ENCODE data around the gene TGM2. TPM values are rescaled to one million over a fixed set of nuclear protein-coding genes. Genes with fewer than 3 reads are reported as not detected.

TGM2 gene
- polyA plus RNA-seq, 2 of the 4 experiments (the other 2 are of a cell fraction), result 173 to 441 TPM

DNA sequence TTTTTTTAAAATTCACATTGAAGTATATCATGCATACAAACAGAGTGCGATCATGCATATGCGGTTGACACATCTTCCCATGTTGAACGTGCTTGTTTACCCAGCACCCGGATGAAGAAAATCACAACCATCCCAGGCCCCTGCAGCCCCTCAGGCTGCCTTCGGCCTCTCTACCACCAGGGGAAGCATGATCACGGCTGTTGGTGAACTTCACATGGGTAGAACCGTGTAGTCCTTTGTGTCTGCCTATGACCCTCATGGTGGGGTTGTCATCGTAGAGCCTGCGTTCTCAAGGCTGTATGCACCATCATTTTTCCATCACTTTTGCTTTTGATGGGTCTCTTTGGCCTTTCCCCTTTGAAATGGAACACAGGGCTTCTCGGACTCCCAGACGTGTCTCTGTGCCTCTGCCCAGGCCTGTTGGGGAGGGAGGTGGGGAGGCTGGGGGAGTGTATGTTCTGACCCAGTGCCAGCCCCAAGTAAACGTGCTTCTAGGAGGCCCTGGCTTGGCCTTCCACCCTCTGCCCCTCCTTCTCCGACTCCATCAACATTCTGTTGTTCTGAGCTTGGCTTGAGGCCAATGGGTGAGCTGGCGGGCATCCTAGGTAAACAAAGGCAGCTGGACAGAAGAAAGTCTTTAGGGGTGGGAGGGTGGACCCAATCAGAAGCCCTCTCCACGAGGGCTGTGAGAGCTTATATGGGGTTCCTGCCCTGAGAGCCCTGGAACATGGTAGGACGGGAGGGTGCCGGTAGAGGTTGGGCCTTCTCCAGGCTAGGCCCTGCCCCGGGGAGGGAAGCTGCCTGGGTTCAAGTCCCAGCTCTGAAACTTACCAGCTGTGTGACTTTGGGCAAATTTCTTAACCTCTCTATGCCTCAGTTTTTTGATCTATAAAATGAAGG is 39.7 kb downstream of the TGM2 start:
- no peaks in the 10 kb centered on the region for H3K9me3 ChIP-seq
- no peak overlapping the region for H3K4me3 ChIP-seq
- TF ChIP-seq FOXS1 (CRISPR knock-in tag; IDR thresholded peaks at IDR 0.05) (peak; percentile 62; the same call in 1 of the 2 replicates), HEYL (CRISPR knock-in tag; IDR thresholded peaks at IDR 0.05) (no peak)
- peak overlapping the region; percentile 61 to 82 for H3K27ac ChIP-seq
- H3K4me2 ChIP-seq, result peak overlapping the region; percentile 55
- ChIA-PET CTCF (interaction anchor here (0.8 to 7.7 kb wide), 9 partner anchors 11 to 561 kb away, joined by 3 to 57 read pairs (median 4); no protein-coding TSS in a partner anchor), POLR2A (interaction anchor here (1.2 kb wide), 1 partner anchor 18 kb away, joined by 4 read pairs; no protein-coding TSS in a partner anchor)
- 66% methylated on average over 18 of the region's 18 CpGs for WGBS (ENCODE audit: missing lambda C conversion rate)
- no peak for FAIRE-seq
- peak; percentile 2 to 17; a peak in 3 of 6 replicates for ATAC-seq
- peak in 1 of 2 experiments; percentile 63 for DNase-seq (ENCODE audit: low read depth in 1 of 2, low spot score in 1 of 2)
- peaks cover 55% of the 10 kb centered on the region for H3K4me1 ChIP-seq

DNA sequence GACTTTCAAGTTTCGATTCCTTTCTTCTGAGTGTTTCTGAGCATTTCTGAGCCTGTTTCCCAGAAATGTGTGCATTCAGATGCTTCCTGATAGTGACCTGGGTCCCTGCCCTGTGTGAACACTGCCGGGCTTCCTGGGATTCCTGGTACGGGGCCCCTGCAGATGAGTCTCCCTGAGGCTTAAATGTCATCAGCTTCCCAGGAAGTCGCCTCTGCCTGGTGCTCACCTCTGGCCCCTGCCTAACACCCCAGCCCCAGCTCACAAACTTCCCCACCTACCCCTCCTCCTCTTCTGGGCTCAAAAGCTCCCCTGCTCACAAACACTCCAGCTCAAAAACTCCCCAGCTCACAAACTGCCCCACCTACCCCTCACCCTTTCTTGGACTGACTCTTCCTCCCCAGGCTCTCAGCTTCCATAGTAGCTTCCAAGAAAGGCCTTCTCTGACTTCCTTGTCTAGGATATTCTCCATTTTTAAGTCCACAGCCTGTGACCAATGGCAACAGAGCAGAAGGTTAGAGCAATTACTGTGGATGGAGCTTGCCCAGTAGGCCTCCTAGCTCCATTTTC is 42.0 kb downstream of the TGM2 start:
- Histone ChIP-seq H3K4me2 (peak overlapping the region; percentile 67), H3K9me3 (no peaks in the 10 kb centered on the region), H3K4me1 (peaks cover 47% of the 10 kb centered on the region), H3K4me3 (no peak overlapping the region), H3K27ac (peak overlapping the region; percentile 83 to 91)
- FAIRE-seq (no peak), DNase-seq (ENCODE audit: low read depth in 1 of 2, low spot score in 1 of 2) (peak in 1 of 2 experiments; percentile 75), ATAC-seq (peak; percentile 36 to 59; a peak in 4 of 6 replicates)
- TF ChIP-seq JUN (IDR thresholded peaks at IDR 0.05) (peak in 1 of 2 experiments; percentile 43; a peak in 1 of 5 replicates), EP300 (IDR thresholded peaks at IDR 0.05) (peak in 1 of 2 experiments; percentile 68; a peak in 3 of 5 replicates), GATA3 (IDR thresholded peaks at IDR 0.05; ENCODE audit: borderline replicate concordance) (0 out of 2 replicates have a peak, but pooled peaks have one; percentile 16)
- TF ChIP-seq, protein P1, sequence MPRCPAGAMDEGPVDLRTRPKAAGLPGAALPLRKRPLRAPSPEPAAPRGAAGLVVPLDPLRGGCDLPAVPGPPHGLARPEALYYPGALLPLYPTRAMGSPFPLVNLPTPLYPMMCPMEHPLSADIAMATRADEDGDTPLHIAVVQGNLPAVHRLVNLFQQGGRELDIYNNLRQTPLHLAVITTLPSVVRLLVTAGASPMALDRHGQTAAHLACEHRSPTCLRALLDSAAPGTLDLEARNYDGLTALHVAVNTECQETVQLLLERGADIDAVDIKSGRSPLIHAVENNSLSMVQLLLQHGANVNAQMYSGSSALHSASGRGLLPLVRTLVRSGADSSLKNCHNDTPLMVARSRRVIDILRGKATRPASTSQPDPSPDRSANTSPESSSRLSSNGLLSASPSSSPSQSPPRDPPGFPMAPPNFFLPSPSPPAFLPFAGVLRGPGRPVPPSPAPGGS (IDR thresholded peaks at IDR 0.05), result no peak
- WGBS (ENCODE audit: missing lambda C conversion rate), result 12% methylated on average over 4 of the region's 4 CpGs
- ChIA-PET POLR2A (no interaction called here), CTCF (interaction anchor here (1.2 to 2.8 kb wide), 4 partner anchors 13 to 98 kb away, joined by 3 to 13 read pairs (median 8); no protein-coding TSS in a partner anchor)

DNA sequence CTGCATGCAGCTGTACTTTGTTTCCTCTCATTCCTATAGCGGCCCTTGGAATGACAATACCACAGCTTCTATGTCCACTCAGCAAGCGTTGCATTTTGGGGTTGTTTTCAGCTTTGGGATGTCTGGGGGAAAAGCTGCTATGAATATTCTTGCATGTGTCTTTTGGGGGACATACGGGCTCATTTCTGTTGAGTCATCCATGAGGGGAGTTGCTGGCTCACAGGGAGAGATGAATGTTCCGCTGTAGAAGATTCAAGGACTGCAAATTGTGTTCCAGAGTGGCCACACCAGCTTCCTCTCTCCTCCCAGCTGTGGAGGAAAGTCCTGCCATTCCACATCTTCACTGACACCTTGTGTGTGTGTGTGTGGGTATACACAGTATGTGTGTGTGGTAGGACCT is 43.3 kb downstream of the TGM2 start:
- Histone ChIP-seq H3K4me3 (no peak overlapping the region), H3K4me1 (peaks cover 45% of the 10 kb centered on the region), H3K9me3 (no peaks in the 10 kb centered on the region), H3K4me2 (no peak overlapping the region), H3K27ac (peak overlapping the region; percentile 13 to 91; a peak in 4 of 6 replicates)
- FAIRE-seq (no peak), ATAC-seq (no peak), DNase-seq (ENCODE audit: low read depth in 1 of 2, low spot score in 1 of 2) (no peak)
- TF ChIP-seq EHMT2 (IDR thresholded peaks at IDR 0.05; ENCODE audit: low read depth), result no peak
- no peak for TF ChIP-seq ZFP36 (IDR thresholded peaks at IDR 0.05; ENCODE audit: borderline replicate concordance, partially characterized antibody)
- no peak for TF ChIP-seq RARB (CRISPR knock-in tag; IDR thresholded peaks at IDR 0.05)
- TF ChIP-seq, protein P1 (IDR thresholded peaks at IDR 0.05), result no peak
- TF ChIP-seq, protein P2, sequence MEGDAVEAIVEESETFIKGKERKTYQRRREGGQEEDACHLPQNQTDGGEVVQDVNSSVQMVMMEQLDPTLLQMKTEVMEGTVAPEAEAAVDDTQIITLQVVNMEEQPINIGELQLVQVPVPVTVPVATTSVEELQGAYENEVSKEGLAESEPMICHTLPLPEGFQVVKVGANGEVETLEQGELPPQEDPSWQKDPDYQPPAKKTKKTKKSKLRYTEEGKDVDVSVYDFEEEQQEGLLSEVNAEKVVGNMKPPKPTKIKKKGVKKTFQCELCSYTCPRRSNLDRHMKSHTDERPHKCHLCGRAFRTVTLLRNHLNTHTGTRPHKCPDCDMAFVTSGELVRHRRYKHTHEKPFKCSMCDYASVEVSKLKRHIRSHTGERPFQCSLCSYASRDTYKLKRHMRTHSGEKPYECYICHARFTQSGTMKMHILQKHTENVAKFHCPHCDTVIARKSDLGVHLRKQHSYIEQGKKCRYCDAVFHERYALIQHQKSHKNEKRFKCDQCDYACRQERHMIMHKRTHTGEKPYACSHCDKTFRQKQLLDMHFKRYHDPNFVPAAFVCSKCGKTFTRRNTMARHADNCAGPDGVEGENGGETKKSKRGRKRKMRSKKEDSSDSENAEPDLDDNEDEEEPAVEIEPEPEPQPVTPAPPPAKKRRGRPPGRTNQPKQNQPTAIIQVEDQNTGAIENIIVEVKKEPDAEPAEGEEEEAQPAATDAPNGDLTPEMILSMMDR (IDR thresholded peaks at IDR 0.05), result no peak
- no peak for TF ChIP-seq POLR2AphosphoS2 (conservative IDR thresholded peaks at IDR 0.05; ENCODE audit: low read length)
- TF ChIP-seq HOXB5 (CRISPR knock-in tag; IDR thresholded peaks at IDR 0.05), result no peak
- TF ChIP-seq JUN (IDR thresholded peaks at IDR 0.05), result no peak
- no peak for TF ChIP-seq EP300 (IDR thresholded peaks at IDR 0.05)
- TF ChIP-seq, protein P3, sequence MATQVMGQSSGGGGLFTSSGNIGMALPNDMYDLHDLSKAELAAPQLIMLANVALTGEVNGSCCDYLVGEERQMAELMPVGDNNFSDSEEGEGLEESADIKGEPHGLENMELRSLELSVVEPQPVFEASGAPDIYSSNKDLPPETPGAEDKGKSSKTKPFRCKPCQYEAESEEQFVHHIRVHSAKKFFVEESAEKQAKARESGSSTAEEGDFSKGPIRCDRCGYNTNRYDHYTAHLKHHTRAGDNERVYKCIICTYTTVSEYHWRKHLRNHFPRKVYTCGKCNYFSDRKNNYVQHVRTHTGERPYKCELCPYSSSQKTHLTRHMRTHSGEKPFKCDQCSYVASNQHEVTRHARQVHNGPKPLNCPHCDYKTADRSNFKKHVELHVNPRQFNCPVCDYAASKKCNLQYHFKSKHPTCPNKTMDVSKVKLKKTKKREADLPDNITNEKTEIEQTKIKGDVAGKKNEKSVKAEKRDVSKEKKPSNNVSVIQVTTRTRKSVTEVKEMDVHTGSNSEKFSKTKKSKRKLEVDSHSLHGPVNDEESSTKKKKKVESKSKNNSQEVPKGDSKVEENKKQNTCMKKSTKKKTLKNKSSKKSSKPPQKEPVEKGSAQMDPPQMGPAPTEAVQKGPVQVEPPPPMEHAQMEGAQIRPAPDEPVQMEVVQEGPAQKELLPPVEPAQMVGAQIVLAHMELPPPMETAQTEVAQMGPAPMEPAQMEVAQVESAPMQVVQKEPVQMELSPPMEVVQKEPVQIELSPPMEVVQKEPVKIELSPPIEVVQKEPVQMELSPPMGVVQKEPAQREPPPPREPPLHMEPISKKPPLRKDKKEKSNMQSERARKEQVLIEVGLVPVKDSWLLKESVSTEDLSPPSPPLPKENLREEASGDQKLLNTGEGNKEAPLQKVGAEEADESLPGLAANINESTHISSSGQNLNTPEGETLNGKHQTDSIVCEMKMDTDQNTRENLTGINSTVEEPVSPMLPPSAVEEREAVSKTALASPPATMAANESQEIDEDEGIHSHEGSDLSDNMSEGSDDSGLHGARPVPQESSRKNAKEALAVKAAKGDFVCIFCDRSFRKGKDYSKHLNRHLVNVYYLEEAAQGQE (IDR thresholded peaks at IDR 0.05), result no peak
- TF ChIP-seq POLR2A (IDR thresholded peaks at IDR 0.05; ENCODE audit: low read length), result no peak
- no peak for TF ChIP-seq CHD2 (IDR thresholded peaks at IDR 0.05; ENCODE audit: low read length, partially characterized antibody)
- no peak for TF ChIP-seq KDM1A (IDR thresholded peaks at IDR 0.05; ENCODE audit: low read depth)
- TF ChIP-seq RFX5 (IDR thresholded peaks at IDR 0.05), result no peak
- CTCF ChIA-PET, result interaction anchor here (1.8 to 2.8 kb wide), 4 partner anchors 9 to 64 kb away, joined by 5 to 13 read pairs (median 9); no protein-coding TSS in a partner anchor
- 88% methylated on average over 4 of the region's 4 CpGs for WGBS (ENCODE audit: missing lambda C conversion rate)
- POLR2A ChIA-PET, result no interaction called here
